Neural progenitor cell (in vitro differentiated cells): Measurements from ENCODE around the gene NFATC4.

Experiments used
- EZH2 ChIP-seq: fragments of 200-600 bp; sonication (generic); IDR thresholded peaks from 2 replicates; pipeline ENCODE4 v1.6.1; 2017; ENCODE audit warnings: antibody characterized with exemption, mild to moderate bottlenecking, moderate library complexity
- TF ChIP-seq, protein P1 (sequence below): fragments of 200-600 bp; sonication (generic); IDR thresholded peaks from 2 replicates; pipeline ENCODE4 v1.5.1; 2017; ENCODE audit warnings: antibody characterized with exemption, mild to moderate bottlenecking

GRCh38 chr14:24338843-24339242, 29.1 kb upstream of the NFATC4 start:
- TF ChIP-seq, protein P1, sequence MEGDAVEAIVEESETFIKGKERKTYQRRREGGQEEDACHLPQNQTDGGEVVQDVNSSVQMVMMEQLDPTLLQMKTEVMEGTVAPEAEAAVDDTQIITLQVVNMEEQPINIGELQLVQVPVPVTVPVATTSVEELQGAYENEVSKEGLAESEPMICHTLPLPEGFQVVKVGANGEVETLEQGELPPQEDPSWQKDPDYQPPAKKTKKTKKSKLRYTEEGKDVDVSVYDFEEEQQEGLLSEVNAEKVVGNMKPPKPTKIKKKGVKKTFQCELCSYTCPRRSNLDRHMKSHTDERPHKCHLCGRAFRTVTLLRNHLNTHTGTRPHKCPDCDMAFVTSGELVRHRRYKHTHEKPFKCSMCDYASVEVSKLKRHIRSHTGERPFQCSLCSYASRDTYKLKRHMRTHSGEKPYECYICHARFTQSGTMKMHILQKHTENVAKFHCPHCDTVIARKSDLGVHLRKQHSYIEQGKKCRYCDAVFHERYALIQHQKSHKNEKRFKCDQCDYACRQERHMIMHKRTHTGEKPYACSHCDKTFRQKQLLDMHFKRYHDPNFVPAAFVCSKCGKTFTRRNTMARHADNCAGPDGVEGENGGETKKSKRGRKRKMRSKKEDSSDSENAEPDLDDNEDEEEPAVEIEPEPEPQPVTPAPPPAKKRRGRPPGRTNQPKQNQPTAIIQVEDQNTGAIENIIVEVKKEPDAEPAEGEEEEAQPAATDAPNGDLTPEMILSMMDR = no peak
- TF ChIP-seq EZH2 = no peak
